Esophagus muscularis mucosa (tissue), 4 donors: Measurements from ENCODE around the gene CLDN6. TPM values are rescaled to one million over a fixed set of nuclear protein-coding genes. Genes with fewer than 3 reads are reported as not detected.

Source experiments
- DNase-seq: peaks from one replicate; pipeline ENCODE4 v3.0.0-alpha.2; 2017; ENCODE audit errors: extremely low spot score
- H3K27ac ChIP-seq, 4 donors: fragments of 200-600 bp; sonication (generic); replicated peaks in 1 of 4; 1 replicate in 3 of 4; 2 replicates in 1 of 4; pipeline ENCODE4 v1.5.1; 2016 to 2019; ENCODE audit warnings: mild to moderate bottlenecking in 1 of 4
- H3K27me3 ChIP-seq, 4 donors: fragments of 200-600 bp; sonication (generic); one replicate each; pipeline versions ENCODE4 v1.5.1 to v1.6.0; 2016 to 2019
- H3K36me3 ChIP-seq, 4 donors: fragments of 200-600 bp; sonication (generic); one replicate each; pipeline ENCODE4 v1.5.1; 2016 to 2019
- H3K4me1 ChIP-seq, 4 donors: fragments of 200-600 bp; sonication (generic); one replicate each; pipeline ENCODE4 v1.5.1; 2016 to 2019
- H3K4me3 ChIP-seq, 4 donors: fragments of 200-600 bp; sonication (generic); 1 replicate in 2 of 4; 2 replicates in 2 of 4; pipeline ENCODE4 v1.5.1; 2016 to 2019; ENCODE audit warnings: mild to moderate bottlenecking in 4 of 4, moderate library complexity in 1 of 4
- H3K9me3 ChIP-seq, 4 donors: fragments of 200-600 bp; sonication (generic); 1 replicate in 3 of 4; 2 replicates in 1 of 4; pipeline ENCODE4 v1.5.1; 2016 to 2019
- CTCF ChIP-seq, 3 experiments: fragments of 200-600 bp in 2 of 3; fragments of 450-650 bp in 1 of 3; sonication (generic) in 2 of 3; IDR thresholded peaks; one replicate each; pipeline ENCODE4 v1.5.1; 2017 to 2019; ENCODE audit warnings: antibody characterized with exemption in 3 of 3, mild to moderate bottlenecking in 2 of 3, moderate library complexity in 1 of 3
- EP300 ChIP-seq: sonication (generic); formaldehyde crosslinking; IDR thresholded peaks from one replicate; pipeline ENCODE4 v1.6.1; 2017; ENCODE audit warnings: antibody characterized with exemption
- POLR2A ChIP-seq: fragments of 450-650 bp; IDR thresholded peaks from one replicate; pipeline ENCODE4 v1.6.1; 2017; ENCODE audit warnings: antibody characterized with exemption, moderate library complexity, mild to moderate bottlenecking, low read depth
- POLR2AphosphoS5 ChIP-seq, 2 donors: sonication (generic); formaldehyde crosslinking; IDR thresholded peaks; one replicate each; pipeline ENCODE4 v1.6.1; 2017; ENCODE audit warnings: antibody characterized with exemption in 2 of 2
- WGBS: methylation state at CpG from one replicate; pipeline ENCODE4 v1.1.5; 2018; 5-methylcytosine and 5-hydroxymethylcytosine counted together
- intact Hi-C: fragments of 100-400 bp; cut with DNase I; formaldehyde crosslinking; loops from one replicate; pipeline ENCODE4 v1.15.1; 2023
- total RNA-seq, 4 donors: library from RNA; depleted of rRNA; stranded (reverse); fragments of >200 nt; gene quantifications; one replicate each; pipeline versions ENCODE4 v1.1.0 to v1.2.1, GENCODE V29; 2016

CLDN6 gene
- total RNA-seq, 4 donors from 2014 or later = not detected

- 97% methylated on average over 7 of the region's 7 CpGs for WGBS
- H3K4me3 ChIP-seq = no peak overlapping the region
- no peak overlapping the region for H3K27ac ChIP-seq
- no peak for TF ChIP-seq POLR2A
- TF ChIP-seq POLR2AphosphoS5 (IDR thresholded peaks at IDR 0.05) = no peak
- no peak for TF ChIP-seq EP300
- TF ChIP-seq CTCF (IDR thresholded peaks at IDR 0.05) = no peak
- no peak for DNase-seq
- H3K36me3 ChIP-seq = no peaks in the 10 kb centered on the region
- intact Hi-C loops = no loop called here
- H3K27me3 ChIP-seq = peaks cover 0 to 54% (median 4%) of the 10 kb centered on the region in 4 donors
- no peaks in the 10 kb centered on the region for H3K9me3 ChIP-seq
- H3K4me1 ChIP-seq = peaks cover 12 to 16% (median 16%) of the 10 kb centered on the region in 4 donors
Observed at GRCh38 chr16:2976201-2976600, 41.8 kb downstream of the CLDN6 start.

DNA sequence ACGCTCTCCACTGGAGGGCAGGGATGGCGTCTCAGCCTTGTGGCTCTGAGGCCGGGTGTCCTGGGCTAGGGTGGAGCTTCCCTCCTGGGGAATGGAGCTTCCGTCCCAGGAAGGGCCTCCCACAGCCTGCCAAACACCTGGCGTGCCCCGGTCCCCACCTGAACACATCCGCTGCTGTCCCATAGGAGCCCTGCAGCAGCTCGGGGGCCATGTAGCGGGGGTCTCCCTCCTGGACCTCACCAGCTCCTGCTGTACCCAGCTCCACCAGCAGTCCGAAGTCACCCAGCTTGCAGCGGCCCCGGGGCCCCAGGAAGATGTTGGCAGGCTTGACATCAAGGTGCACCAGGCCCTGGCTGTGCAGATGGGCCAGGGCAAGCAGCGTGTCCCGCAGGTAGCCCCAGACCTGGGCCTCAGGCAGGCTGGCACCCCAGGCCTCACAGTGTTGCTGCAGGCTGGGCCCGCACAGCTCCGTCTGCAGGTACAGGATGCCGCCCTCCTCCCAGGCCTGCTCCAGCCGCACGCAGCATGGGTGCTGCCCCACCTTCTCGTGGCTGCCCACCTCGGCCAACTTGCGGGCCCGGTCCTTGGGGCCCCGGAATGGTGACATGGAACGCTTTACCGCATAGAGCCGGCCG, 42.7 kb downstream of the CLDN6 start:
- H3K27ac ChIP-seq = no peak overlapping the region
- intact Hi-C loops = no loop called here
- no peaks in the 10 kb centered on the region for H3K9me3 ChIP-seq
- peaks cover 10 to 14% (median 13%) of the 10 kb centered on the region in 4 donors for H3K4me1 ChIP-seq
- no peak for DNase-seq
- H3K27me3 ChIP-seq = peaks cover 0 to 54% (median 4%) of the 10 kb centered on the region in 4 donors
- H3K4me3 ChIP-seq = no peak overlapping the region
- no peaks in the 10 kb centered on the region for H3K36me3 ChIP-seq
- TF ChIP-seq CTCF (IDR thresholded peaks at IDR 0.05) (no peak), POLR2AphosphoS5 (IDR thresholded peaks at IDR 0.05) (no peak), EP300 (no peak), POLR2A (no peak)
- 97% methylated on average over 5 of the region's 28 CpGs for WGBS

DNA sequence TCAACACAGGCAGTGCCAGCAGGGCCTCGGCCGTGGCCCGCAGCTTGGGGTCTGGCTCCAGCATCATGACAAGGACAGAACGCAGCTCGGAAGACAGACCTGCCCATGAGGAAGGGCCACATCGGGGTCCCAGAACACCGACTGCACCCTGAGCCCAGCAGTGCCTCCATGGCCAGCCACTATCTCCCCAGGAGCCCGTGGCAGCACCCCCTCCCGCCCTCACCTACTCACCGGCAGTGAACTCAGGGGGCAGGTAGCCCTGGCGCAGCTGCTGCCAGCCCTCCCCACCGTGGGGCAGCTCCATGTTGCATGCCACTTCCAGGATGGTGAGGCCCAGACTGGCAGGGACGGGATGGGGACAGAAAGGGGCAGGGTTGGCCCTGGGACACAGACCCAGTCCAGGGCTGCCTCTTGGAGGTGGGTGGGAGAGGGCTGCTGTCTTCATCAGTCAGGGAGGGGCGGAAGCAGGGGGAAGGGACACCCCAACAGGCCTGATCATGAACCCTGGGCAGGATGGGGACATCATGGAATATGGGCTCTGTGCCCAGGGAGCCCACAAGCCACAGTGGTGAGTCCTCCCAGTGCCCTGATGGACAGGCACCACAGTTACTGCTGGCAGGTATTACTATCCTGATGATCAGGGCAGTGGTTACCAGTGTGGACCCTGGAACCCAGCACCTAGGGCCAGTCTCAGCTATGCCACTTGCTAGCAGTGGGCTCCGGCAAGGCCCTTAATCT, 43.5 kb downstream of the CLDN6 start:
- intact Hi-C loops = no loop called here
- WGBS = 90% methylated on average over 10 of the region's 15 CpGs

DNA sequence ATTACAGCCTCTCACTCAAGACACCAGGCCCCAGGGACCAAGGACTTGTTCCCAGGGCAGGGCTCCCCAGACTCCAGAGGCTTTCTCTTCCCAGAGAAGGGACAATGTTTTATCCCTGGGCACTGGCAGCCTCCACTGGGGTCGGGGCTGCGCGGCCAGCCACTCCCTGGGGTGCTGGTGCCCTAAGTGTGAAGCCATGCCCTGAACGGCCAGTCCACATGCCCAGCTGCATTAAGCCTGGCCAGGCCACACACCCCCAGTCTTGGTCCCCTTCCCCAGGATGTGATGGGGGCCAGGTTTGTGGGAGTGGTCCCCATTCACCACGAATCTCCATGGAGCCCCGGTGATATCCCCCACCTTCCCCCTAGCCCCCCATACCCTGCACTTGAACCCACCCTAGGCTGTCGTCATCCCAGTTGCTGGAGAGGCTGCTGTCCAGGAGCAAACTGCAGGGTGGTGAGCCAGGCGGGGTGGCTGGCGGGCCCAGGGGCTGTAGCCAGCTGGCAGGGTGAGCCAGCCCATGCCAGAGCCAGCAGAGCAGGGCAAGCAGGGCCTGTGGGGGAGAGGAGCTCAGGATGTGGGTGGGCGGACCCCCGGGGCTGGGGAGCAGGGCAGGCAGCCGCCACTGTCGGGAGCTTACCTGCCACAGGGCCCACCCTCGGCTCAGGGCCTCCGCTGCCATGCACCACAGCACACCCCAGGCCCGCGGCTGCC, 44.2 kb downstream of the CLDN6 start:
- no peak for DNase-seq
- intact Hi-C loops = no loop called here
- H3K9me3 ChIP-seq = no peaks in the 10 kb centered on the region
- peaks cover 11 to 18% (median 17%) of the 10 kb centered on the region in 4 donors for H3K4me1 ChIP-seq
- no peak overlapping the region for H3K27ac ChIP-seq
- WGBS = 83% methylated on average over 7 of the region's 17 CpGs
- peaks cover 0 to 40% (median 0%) of the 10 kb centered on the region in 4 donors for H3K27me3 ChIP-seq
- no peaks in the 10 kb centered on the region for H3K36me3 ChIP-seq
- TF ChIP-seq POLR2AphosphoS5 (IDR thresholded peaks at IDR 0.05) = no peak
- no peak for TF ChIP-seq CTCF (IDR thresholded peaks at IDR 0.05)
- TF ChIP-seq EP300 = no peak
- TF ChIP-seq POLR2A = no peak
- no peak overlapping the region for H3K4me3 ChIP-seq

More for the DNA sequence above, 43.5 kb downstream of the CLDN6 start:
- Histone ChIP-seq H3K4me1 (peaks cover 10 to 14% (median 13%) of the 10 kb centered on the region in 4 donors), H3K36me3 (no peaks in the 10 kb centered on the region), H3K27ac (no peak overlapping the region), H3K9me3 (no peaks in the 10 kb centered on the region), H3K27me3 (peaks cover 0 to 46% (median 2%) of the 10 kb centered on the region in 4 donors), H3K4me3 (no peak overlapping the region)
- TF ChIP-seq CTCF (IDR thresholded peaks at IDR 0.05) = no peak
- TF ChIP-seq POLR2AphosphoS5 (IDR thresholded peaks at IDR 0.05) = no peak
- no peak for TF ChIP-seq EP300
- TF ChIP-seq POLR2A = no peak
- DNase-seq = no peak
